HepG2 (cell line): Measurements from ENCODE around the gene UXS1. TPM values are rescaled to one million over a fixed set of nuclear protein-coding genes. Genes with fewer than 3 reads are reported as not detected.

Experiments used
- ATAC-seq: fragments of 200-7000 bp; cut with Tn5 transposase; 3 replicates; pipeline ENCODE4 v1.9.1; 2020; ENCODE audit warnings: mild to moderate bottlenecking, moderate library complexity
- BruUV-seq: library from RNA; stranded (reverse); fragments of 400-500 nt; replicated peaks from 2 replicates; lab custom pipeline; 2021; lab: Mats Ljungman, UMichigan
- CTCF ChIA-PET: fragments of 300-600 bp; formaldehyde crosslinking; extraction: SDS; loops from one replicate; lab custom pipeline; 2021; ENCODE audit warnings: low total read pairs, inconsistent platforms, low intra/inter-chr PET ratio; lab: Yijun Ruan, JAX
- POLR2A ChIA-PET: fragments of 350-600 bp; sonication (Branson Sonifier 250); formaldehyde crosslinking; loops from one replicate; lab custom pipeline; 2020; ENCODE audit warnings: antibody characterized with exemption, inconsistent platforms; lab: Yijun Ruan, JAX
- DNase-seq: peaks from one replicate; pipeline ENCODE4 v3.0.0-alpha.2; 2015; ENCODE audit warnings: low spot score
- FAIRE-seq: peaks from 3 replicates; lab custom pipeline; 2011; peaks lifted over from hg19 to GRCh38; lab: Jason Lieb, UNC
- H2AFZ ChIP-seq: one replicate; pipeline ENCODE4 v1.6.1; 2011; ENCODE audit warnings: low read length, inconsistent platforms
- H3K27ac ChIP-seq: fragments of 300-600 bp; 3 replicates; pipeline ENCODE4 v1.8.0; 2011; ENCODE audit warnings: mixed run types, mild to moderate bottlenecking, mixed read lengths, low read length, inconsistent platforms; ENCODE audit not compliant: insufficient read depth; ENCODE audit errors: extremely low read length
- H3K27me3 ChIP-seq, 2 experiments: fragments of 200-600 bp in 1 of 2; 2 replicates in 1 of 2; 3 replicates in 1 of 2; pipeline versions ENCODE4 v1.6.0 to v1.8.0; 2011; ENCODE audit warnings: low read length in 2 of 2, mild to moderate bottlenecking in 2 of 2, moderate library complexity in 2 of 2, inconsistent platforms in 1 of 2; ENCODE audit not compliant: insufficient read depth in 2 of 2, control insufficient read depth in 1 of 2
- H3K36me3 ChIP-seq, 2 experiments: fragments of 200-600 bp in 1 of 2; replicated peaks in 1 of 2; 2 replicates in 1 of 2; 3 replicates in 1 of 2; pipeline versions ENCODE4 v1.5.1 to v1.8.0; 2011; ENCODE audit warnings: low read length in 2 of 2, inconsistent platforms in 1 of 2; ENCODE audit not compliant: insufficient read depth in 2 of 2, control insufficient read depth in 1 of 2
- H3K4me1 ChIP-seq: 2 replicates; pipeline ENCODE4 v1.5.1; 2012; ENCODE audit warnings: low read length, inconsistent platforms; ENCODE audit not compliant: insufficient read depth
- H3K4me2 ChIP-seq: 2 replicates; pipeline ENCODE4 v1.6.0; 2011; ENCODE audit warnings: low read depth, low read length, inconsistent platforms
- H3K4me3 ChIP-seq, 3 experiments: fragments of 200-600 bp in 1 of 3; sonication (generic), shearing (Covaris generic) in 1 of 3; replicated peaks in 1 of 3; 2 replicates each; pipeline ENCODE4 v1.5.1; 2011 to 2016; ENCODE audit warnings: low read length in 3 of 3, inconsistent platforms in 2 of 3, low read depth in 2 of 3, mild to moderate bottlenecking in 2 of 3, control low read depth in 1 of 3, mixed read lengths in 1 of 3; ENCODE audit not compliant: insufficient read depth in 1 of 3
- H3K79me2 ChIP-seq: one replicate; pipeline ENCODE4 v1.6.1; 2011; ENCODE audit warnings: low read length, inconsistent platforms; ENCODE audit not compliant: insufficient read depth
- H3K9ac ChIP-seq: 2 replicates; pipeline ENCODE4 v1.6.0; 2011; ENCODE audit warnings: mild to moderate bottlenecking, low read depth, low read length, inconsistent platforms; ENCODE audit not compliant: insufficient read depth
- H3K9me3 ChIP-seq: 2 replicates; pipeline ENCODE4 v1.5.1; 2012; ENCODE audit warnings: mild to moderate bottlenecking, low read length
- H4K20me1 ChIP-seq: 2 replicates; pipeline ENCODE4 v1.6.0; 2011; ENCODE audit warnings: inconsistent platforms, mild to moderate bottlenecking, low read length, moderate library complexity; ENCODE audit not compliant: insufficient read depth
- ERF ChIP-seq: IDR thresholded peaks from 2 replicates; pipeline ENCODE4 v1.6.1; 2018; ENCODE audit warnings: missing biosample characterization, missing genetic modification reagents
- FOSL1 ChIP-seq: sonication (generic); formaldehyde crosslinking; IDR thresholded peaks from 2 replicates; pipeline ENCODE4 v1.9.0; 2021; ENCODE audit warnings: missing genetic modification reagents, borderline replicate concordance
- HOXA7 ChIP-seq: sonication (generic); formaldehyde crosslinking; IDR thresholded peaks from 2 replicates; pipeline ENCODE4 v1.8.1; 2022; ENCODE audit warnings: mild to moderate bottlenecking, missing genetic modification reagents, moderate library complexity
- MED13 ChIP-seq: sonication (generic); formaldehyde crosslinking; IDR thresholded peaks from 2 replicates; pipeline ENCODE4 v1.5.0; 2020; ENCODE audit warnings: missing genetic modification reagents
- NR1H2 ChIP-seq: sonication (generic); formaldehyde crosslinking; IDR thresholded peaks from 2 replicates; pipeline ENCODE4 v1.8.1; 2022; ENCODE audit warnings: low read depth, missing genetic modification reagents, borderline replicate concordance
- PHB2 ChIP-seq: fragments of 450-650 bp; IDR thresholded peaks from 2 replicates; pipeline ENCODE4 v1.6.1; 2018; ENCODE audit not compliant: partially characterized antibody
- PHF21A ChIP-seq: sonication (generic); formaldehyde crosslinking; IDR thresholded peaks from 2 replicates; pipeline ENCODE4 v1.5.0; 2020; ENCODE audit warnings: mild to moderate bottlenecking, missing genetic modification reagents
- TBP ChIP-seq: sonication (generic); formaldehyde crosslinking; IDR thresholded peaks from 2 replicates; pipeline ENCODE4 v1.5.0; 2020; ENCODE audit warnings: missing genetic modification reagents
- ZC3H13 ChIP-seq: sonication (generic); formaldehyde crosslinking; IDR thresholded peaks from 2 replicates; pipeline ENCODE4 v1.8.1; 2023; ENCODE audit warnings: mild to moderate bottlenecking, missing genetic modification reagents, moderate library complexity
- ZNF230 ChIP-seq: sonication (generic); formaldehyde crosslinking; IDR thresholded peaks from 2 replicates; pipeline ENCODE4 v1.4.0; 2020; ENCODE audit warnings: mild to moderate bottlenecking, missing genetic modification reagents
- ZNF333 ChIP-seq: sonication (generic); formaldehyde crosslinking; IDR thresholded peaks from 2 replicates; pipeline ENCODE4 v1.4.0; 2020; ENCODE audit warnings: mild to moderate bottlenecking, missing genetic modification reagents, borderline replicate concordance
- ZNF44 ChIP-seq: sonication (generic); formaldehyde crosslinking; IDR thresholded peaks from 2 replicates; pipeline ENCODE4 v1.5.1; 2020; ENCODE audit warnings: mild to moderate bottlenecking, missing genetic modification reagents
- ZNF496 ChIP-seq: sonication (generic); formaldehyde crosslinking; IDR thresholded peaks from 2 replicates; pipeline ENCODE4 v1.8.1; 2023; ENCODE audit warnings: mild to moderate bottlenecking, moderate library complexity, missing genetic modification reagents; ENCODE audit not compliant: insufficient replicate concordance
- WGBS: methylation state at CpG from one replicate; pipeline ENCODE4 v1.1.6; 2017; ENCODE audit warnings: low lambda C conversion rate; 5-methylcytosine and 5-hydroxymethylcytosine counted together
- in situ Hi-C: cut with HindIII; loops from 2 replicates; pipeline ENCODE4 v1.10.0; 2017; ENCODE audit warnings: low pct_unique_long_range_greater_than_20kb; ENCODE audit not compliant: extremely low pct_ligation_motif_present
- intact Hi-C: fragments of 100-400 bp; cut with micrococcal nuclease; formaldehyde crosslinking; loops from one replicate; pipeline ENCODE4 v1.10.0; 2022; ENCODE audit not compliant: unreplicated experiment
- polyA plus RNA-seq, 8 experiments: library from polyadenylated mRNA; depleted of rRNA in 3 of 8; stranded (reverse) in 7 of 8; unstranded in 1 of 8; fragments of >200 nt; fragmentation: Illumina TruSeq in 4 of 8; extraction: Trizol in 4 of 8; gene quantifications; 2 replicates each; pipeline versions ENCODE4 v1.2.1 to v1.2.3, GENCODE V29; 2011 to 2016; ENCODE audit warnings: low read depth in 4 of 8, missing spikeins in 1 of 8, mixed read lengths in 1 of 8; ENCODE audit not compliant: insufficient read depth in 1 of 8
- total RNA-seq, 5 experiments: library from RNA; depleted of rRNA; stranded (reverse); fragments of >200 nt; fragmentation: Illumina TruSeq; extraction: Trizol; gene quantifications; 2 replicates each; pipeline ENCODE4 v1.2.3, GENCODE V29; 2016; ENCODE audit warnings: low read depth in 1 of 5
- TF ChIP-seq, protein P1 (sequence below): sonication (generic); formaldehyde crosslinking; IDR thresholded peaks from 2 replicates; pipeline ENCODE4 v1.9.0; 2022; ENCODE audit warnings: missing genetic modification reagents, mild to moderate bottlenecking, borderline replicate concordance

UXS1 gene
- total and polyA plus RNA-seq, 2 of the 13 experiments (the other 11 are each of a cell fraction or from before 2014, with no cell fraction given): 53.3 to 110 TPM

DNA sequence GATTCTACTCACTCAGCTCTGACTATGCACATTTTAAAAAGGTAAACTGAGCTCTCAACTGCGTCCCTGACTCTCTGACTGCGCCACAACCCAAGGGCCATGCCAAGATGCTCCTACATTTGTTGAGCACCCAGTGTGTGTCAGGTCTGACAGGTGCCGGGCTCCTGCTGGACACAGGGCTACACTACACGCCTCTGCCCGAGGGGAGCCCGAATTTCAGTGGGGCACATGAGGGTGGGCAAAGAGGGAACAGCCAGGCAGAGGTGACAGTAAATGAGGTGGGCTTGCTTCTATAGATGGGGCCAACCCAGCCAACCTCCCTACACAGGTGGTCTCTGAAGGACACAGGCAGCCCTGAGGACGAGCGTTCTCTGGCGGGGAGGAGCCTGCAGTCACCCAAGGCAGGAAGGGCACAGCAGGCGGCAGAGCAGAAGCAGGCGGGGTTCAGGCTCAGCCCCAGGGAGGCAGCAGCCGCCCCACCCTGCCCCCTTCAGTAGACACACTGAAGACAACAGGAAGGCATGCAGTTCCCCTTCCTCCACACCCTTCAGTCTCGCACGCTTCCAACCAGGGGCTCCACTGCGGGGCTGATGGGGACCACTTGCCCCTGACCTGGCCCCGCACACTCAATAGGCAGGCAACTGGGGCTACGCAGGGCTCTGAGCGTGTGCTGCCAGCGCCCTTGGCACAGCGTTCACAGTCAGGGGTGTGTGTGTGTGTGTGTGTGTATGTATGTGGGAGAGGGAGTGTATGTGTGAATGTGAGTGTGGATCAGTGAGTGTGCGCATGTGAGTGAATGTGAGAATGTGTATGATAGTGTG lies 98.4 kb downstream of the UXS1 start:
- CTCF ChIA-PET: no interaction called here
- no peak for DNase-seq
- Histone ChIP-seq H3K27me3 (no peaks in the 10 kb centered on the region), H3K36me3 (peaks cover 16 to 50% of the 10 kb centered on the region in 2 experiments), H2AFZ (no peak overlapping the region), H3K27ac (no peak overlapping the region), H3K4me1 (no peaks in the 10 kb centered on the region), H3K4me2 (no peak overlapping the region), H3K4me3 (no peak overlapping the region), H3K79me2 (no peaks in the 10 kb centered on the region), H3K9ac (no peak overlapping the region), H4K20me1 (no peaks in the 10 kb centered on the region), H3K9me3 (no peaks in the 10 kb centered on the region)
- POLR2A ChIA-PET: no interaction called here
- intact Hi-C loops: no loop called here
- in situ Hi-C loops: no loop called here
- no peak for FAIRE-seq
- BruUV-seq: no TSS peak
- 95% methylated on average over 20 of the region's 21 CpGs for WGBS
- peak; percentile 38 for ATAC-seq
- no peak for TF ChIP-seq ZNF496
- peak; percentile 48 for TF ChIP-seq PHB2

DNA sequence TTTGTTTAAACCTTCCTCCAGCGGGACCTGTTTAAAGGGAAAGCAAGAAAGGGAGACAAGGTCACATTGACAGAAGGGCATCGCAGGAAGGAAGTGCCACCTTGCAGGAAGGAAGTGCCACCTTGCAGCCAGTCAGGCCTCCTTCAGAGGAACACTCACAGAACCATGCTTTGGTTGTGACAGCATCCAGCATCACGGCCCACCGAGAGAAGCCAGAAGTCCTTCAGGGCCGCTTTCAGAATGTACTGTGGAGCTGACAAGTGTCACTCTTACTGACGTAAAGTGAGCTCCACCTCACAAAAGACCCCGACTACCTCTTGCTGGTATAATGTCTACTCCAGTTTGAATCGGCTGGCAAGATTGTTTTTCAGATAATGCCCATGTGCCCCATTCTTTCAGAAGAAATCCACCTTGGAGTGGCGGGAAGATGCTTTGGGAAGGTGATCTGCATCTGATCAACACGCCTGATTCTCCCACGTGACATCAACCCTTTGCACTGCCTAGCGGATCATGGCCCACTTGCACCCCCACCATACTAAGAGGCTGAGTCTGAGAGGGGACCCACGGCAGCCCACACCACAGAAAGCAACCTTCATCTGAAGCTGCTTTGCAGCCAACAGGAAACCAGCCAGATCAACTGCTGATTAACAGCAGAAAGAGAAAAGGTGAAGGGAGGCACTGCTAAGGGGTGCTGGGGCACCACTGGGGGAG lies 99.8 kb downstream of the UXS1 start:
- Histone ChIP-seq H3K79me2 (no peaks in the 10 kb centered on the region), H3K9ac (no peak overlapping the region), H3K9me3 (no peaks in the 10 kb centered on the region), H3K27ac (no peak overlapping the region), H3K36me3 (peaks cover 10 to 36% of the 10 kb centered on the region in 2 experiments), H3K4me1 (no peaks in the 10 kb centered on the region), H2AFZ (no peak overlapping the region), H4K20me1 (no peaks in the 10 kb centered on the region), H3K4me3 (no peak overlapping the region), H3K4me2 (no peak overlapping the region), H3K27me3 (no peaks in the 10 kb centered on the region)
- in situ Hi-C loops (no loop called here), intact Hi-C loops (no loop called here)
- FAIRE-seq (no peak), DNase-seq (no peak), ATAC-seq (no peak)
- BruUV-seq: no TSS peak
- POLR2A ChIA-PET: no interaction called here
- 92% methylated on average over 13 of the region's 13 CpGs for WGBS
- CTCF ChIA-PET: no interaction called here
- TF ChIP-seq PHF21A (CRISPR knock-in tag): no peak
- no peak for TF ChIP-seq FOSL1 (CRISPR knock-in tag)
- TF ChIP-seq HOXA7: no peak
- no peak for TF ChIP-seq ZNF333
- TF ChIP-seq, protein P1, sequence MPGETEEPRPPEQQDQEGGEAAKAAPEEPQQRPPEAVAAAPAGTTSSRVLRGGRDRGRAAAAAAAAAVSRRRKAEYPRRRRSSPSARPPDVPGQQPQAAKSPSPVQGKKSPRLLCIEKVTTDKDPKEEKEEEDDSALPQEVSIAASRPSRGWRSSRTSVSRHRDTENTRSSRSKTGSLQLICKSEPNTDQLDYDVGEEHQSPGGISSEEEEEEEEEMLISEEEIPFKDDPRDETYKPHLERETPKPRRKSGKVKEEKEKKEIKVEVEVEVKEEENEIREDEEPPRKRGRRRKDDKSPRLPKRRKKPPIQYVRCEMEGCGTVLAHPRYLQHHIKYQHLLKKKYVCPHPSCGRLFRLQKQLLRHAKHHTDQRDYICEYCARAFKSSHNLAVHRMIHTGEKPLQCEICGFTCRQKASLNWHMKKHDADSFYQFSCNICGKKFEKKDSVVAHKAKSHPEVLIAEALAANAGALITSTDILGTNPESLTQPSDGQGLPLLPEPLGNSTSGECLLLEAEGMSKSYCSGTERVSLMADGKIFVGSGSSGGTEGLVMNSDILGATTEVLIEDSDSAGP (CRISPR knock-in tag): no peak
- TF ChIP-seq ZC3H13 (CRISPR knock-in tag): no peak
- no peak for TF ChIP-seq NR1H2 (CRISPR knock-in tag)
- no peak for TF ChIP-seq TBP (CRISPR knock-in tag)
- TF ChIP-seq MED13 (CRISPR knock-in tag): no peak
- TF ChIP-seq ZNF44 (CRISPR knock-in tag): no peak
- no peak for TF ChIP-seq ERF
- no peak for TF ChIP-seq ZNF230 (CRISPR knock-in tag)
